ENCODE results near the gene DBT. TPM values are rescaled to one million over a fixed set of nuclear protein-coding genes. Genes with fewer than 3 reads are reported as not detected.
"Not testable (repeated sequence)": the region's sequence is repeated elsewhere in the genome, so short reads cannot be mapped to it uniquely, and the experiment has no call there.

The DBT gene
- total and polyA plus RNA-seq, 10 of the 15 experiments (the other 5 are each of a cell fraction or from before 2014, with no cell fraction given): 2.1 to 15.9 (median 6.9) TPM

DNA sequence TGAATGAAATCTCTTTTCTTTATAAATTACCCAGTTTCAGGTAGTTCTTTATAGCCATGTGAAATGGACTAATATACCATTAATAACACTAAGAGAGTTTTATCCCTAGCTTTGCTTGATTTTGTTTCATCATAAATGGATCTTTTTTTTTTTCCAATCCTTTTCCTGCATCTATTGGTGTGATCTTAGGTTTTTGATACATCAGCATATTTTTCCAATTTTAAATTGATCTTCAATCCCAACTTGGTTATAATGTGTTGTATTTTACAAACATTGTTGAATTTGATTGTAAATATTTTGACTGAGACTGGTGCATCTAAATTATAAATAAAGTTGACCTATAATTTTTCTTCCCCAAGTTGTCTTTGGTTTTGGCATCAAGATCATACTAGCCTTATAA is 12.1 kb upstream of the DBT start:
- CTCF ChIA-PET: no interaction called here

DNA sequence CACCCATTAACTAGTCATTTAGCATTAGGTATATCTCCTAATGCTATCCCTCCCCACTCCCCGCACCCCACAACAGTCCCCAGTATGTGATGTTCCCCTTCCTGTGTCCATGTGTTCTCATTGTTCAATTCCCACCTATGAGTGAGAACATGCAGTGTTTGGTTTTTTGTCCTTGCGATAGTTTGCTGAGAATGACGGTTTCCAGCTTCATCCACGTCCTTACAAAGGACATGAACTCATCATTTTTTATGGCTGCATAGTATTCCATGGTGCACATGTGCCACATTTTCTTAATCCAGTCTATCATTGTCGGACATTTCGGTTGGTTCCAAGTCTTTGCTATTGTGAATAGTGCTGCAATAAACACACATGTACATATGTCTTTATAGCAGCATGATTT is 8.8 kb upstream of the DBT start:
- BruUV-seq (replicated peaks); intact Hi-C loops (cut with micrococcal nuclease; ENCODE audit: unreplicated experiment); H3K36me3 ChIP-seq (ENCODE audit: control insufficient read depth in 2 of 2, insufficient read depth in 2 of 2, low read length in 1 of 2); H3K4me1 ChIP-seq (ENCODE audit: control insufficient read depth, insufficient read depth, low read length); H2AFZ ChIP-seq (ENCODE audit: control insufficient read depth, low read depth, low read length); H3K4me3 ChIP-seq; H3K9me3 ChIP-seq (replicated peaks; ENCODE audit: control insufficient read depth, insufficient read depth, low read length); H3K27ac ChIP-seq (ENCODE audit: control insufficient read depth, insufficient read depth); H3K79me2 ChIP-seq (ENCODE audit: control insufficient read depth, insufficient read depth, low read length); FAIRE-seq; H3K9ac ChIP-seq (ENCODE audit: control insufficient read depth, insufficient read depth, low read length); CTCF ChIA-PET; DNase-seq (ENCODE audit: low read depth, low spot score); in situ Hi-C loops (cut with MboI); SMC1A ChIA-PET (ENCODE audit: uncharacterized antibody, unreplicated experiment); H3K4me2 ChIP-seq (ENCODE audit: control insufficient read depth, insufficient read depth); ATAC-seq; POLR2A ChIA-PET; H3K27me3 ChIP-seq (replicated peaks in 1 of 2; ENCODE audit: control insufficient read depth in 2 of 2, insufficient read depth in 2 of 2, low read length in 1 of 2); H4K20me1 ChIP-seq (ENCODE audit: control insufficient read depth, insufficient read depth): not testable (repeated sequence)
- RAD21 ChIA-PET (ENCODE audit: unreplicated experiment): interaction anchor here (0.6 kb wide), 1 partner anchor 8 kb away, joined by 3 read pairs; no protein-coding TSS in a partner anchor
- 53% methylated on average over 6 of the region's 6 CpGs for WGBS (ENCODE audit: insufficient coverage, insufficient replicate concordance, low lambda C conversion rate, missing lambda C conversion rate)

More for the DNA sequence above, 12.1 kb upstream of the DBT start:
- POLR2A ChIA-PET: no interaction called here
- FAIRE-seq (no peak), DNase-seq (ENCODE audit: low read depth, low spot score) (no peak), ATAC-seq (no peak)
- Histone ChIP-seq H3K9ac (ENCODE audit: control insufficient read depth, insufficient read depth, low read length) (no peak overlapping the region), H3K4me2 (ENCODE audit: control insufficient read depth, insufficient read depth) (no peak overlapping the region), H3K4me1 (ENCODE audit: control insufficient read depth, insufficient read depth, low read length) (no peaks in the 10 kb centered on the region; the same call in 1 of the 2 replicates), H3K36me3 (ENCODE audit: control insufficient read depth in 2 of 2, insufficient read depth in 2 of 2, low read length in 1 of 2) (no peaks in the 10 kb centered on the region), H3K27me3 (replicated peaks in 1 of 2; ENCODE audit: control insufficient read depth in 2 of 2, insufficient read depth in 2 of 2, low read length in 1 of 2) (no peaks in the 10 kb centered on the region), H2AFZ (ENCODE audit: control insufficient read depth, low read depth, low read length) (no peak overlapping the region), H3K27ac (ENCODE audit: control insufficient read depth, insufficient read depth) (no peak overlapping the region), H3K9me3 (replicated peaks; ENCODE audit: control insufficient read depth, insufficient read depth, low read length) (no peaks in the 10 kb centered on the region), H3K79me2 (ENCODE audit: control insufficient read depth, insufficient read depth, low read length) (peaks cover 7% of the 10 kb centered on the region), H3K4me3 (no peak overlapping the region), H4K20me1 (ENCODE audit: control insufficient read depth, insufficient read depth) (no peaks in the 10 kb centered on the region)
- in situ Hi-C loops (cut with MboI) (no loop called here), intact Hi-C loops (cut with micrococcal nuclease; ENCODE audit: unreplicated experiment) (no loop called here)
- TF ChIP-seq RELA (IDR thresholded peaks at IDR 0.05; ENCODE audit: borderline replicate concordance, partially characterized antibody) (no peak), RAD51 (IDR thresholded peaks at IDR 0.05) (no peak), SIN3A (IDR thresholded peaks at IDR 0.05; ENCODE audit: low read depth, low read length) (no peak), RBBP5 (conservative IDR thresholded peaks at IDR 0.05) (no peak), IKZF2 (IDR thresholded peaks at IDR 0.05) (no peak), ZBED1 (IDR thresholded peaks at IDR 0.05; ENCODE audit: borderline replicate concordance) (no peak), CHD1 (IDR thresholded peaks at IDR 0.05; ENCODE audit: low read depth, low read length) (no peak), POLR2A (IDR thresholded peaks at IDR 0.05; ENCODE audit: low read depth, low read length) (no peak), GATAD2B (conservative IDR thresholded peaks at IDR 0.05; ENCODE audit: low read depth) (no peak), ZNF622 (IDR thresholded peaks at IDR 0.05) (no peak), BMI1 (IDR thresholded peaks at IDR 0.05; ENCODE audit: borderline replicate concordance) (no peak), JUNB (IDR thresholded peaks at IDR 0.05) (no peak)
- TF ChIP-seq, protein P1, sequence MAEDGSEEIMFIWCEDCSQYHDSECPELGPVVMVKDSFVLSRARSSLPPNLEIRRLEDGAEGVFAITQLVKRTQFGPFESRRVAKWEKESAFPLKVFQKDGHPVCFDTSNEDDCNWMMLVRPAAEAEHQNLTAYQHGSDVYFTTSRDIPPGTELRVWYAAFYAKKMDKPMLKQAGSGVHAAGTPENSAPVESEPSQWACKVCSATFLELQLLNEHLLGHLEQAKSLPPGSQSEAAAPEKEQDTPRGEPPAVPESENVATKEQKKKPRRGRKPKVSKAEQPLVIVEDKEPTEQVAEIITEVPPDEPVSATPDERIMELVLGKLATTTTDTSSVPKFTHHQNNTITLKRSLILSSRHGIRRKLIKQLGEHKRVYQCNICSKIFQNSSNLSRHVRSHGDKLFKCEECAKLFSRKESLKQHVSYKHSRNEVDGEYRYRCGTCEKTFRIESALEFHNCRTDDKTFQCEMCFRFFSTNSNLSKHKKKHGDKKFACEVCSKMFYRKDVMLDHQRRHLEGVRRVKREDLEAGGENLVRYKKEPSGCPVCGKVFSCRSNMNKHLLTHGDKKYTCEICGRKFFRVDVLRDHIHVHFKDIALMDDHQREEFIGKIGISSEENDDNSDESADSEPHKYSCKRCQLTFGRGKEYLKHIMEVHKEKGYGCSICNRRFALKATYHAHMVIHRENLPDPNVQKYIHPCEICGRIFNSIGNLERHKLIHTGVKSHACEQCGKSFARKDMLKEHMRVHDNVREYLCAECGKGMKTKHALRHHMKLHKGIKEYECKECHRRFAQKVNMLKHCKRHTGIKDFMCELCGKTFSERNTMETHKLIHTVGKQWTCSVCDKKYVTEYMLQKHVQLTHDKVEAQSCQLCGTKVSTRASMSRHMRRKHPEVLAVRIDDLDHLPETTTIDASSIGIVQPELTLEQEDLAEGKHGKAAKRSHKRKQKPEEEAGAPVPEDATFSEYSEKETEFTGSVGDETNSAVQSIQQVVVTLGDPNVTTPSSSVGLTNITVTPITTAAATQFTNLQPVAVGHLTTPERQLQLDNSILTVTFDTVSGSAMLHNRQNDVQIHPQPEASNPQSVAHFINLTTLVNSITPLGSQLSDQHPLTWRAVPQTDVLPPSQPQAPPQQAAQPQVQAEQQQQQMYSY (CRISPR knock-in tag; IDR thresholded peaks at IDR 0.05): no peak
- RAD21 ChIA-PET (ENCODE audit: unreplicated experiment): no interaction called here
- no TSS peak for BruUV-seq (replicated peaks)
- SMC1A ChIA-PET (ENCODE audit: uncharacterized antibody, unreplicated experiment): no interaction called here
